CD14-positive monocyte (primary cell): ENCODE data around the gene PERM1. TPM values are rescaled to one million over a fixed set of nuclear protein-coding genes. Genes with fewer than 3 reads are reported as not detected.

Experiments used
- DNase-seq, 3 donors: peaks; one replicate each; pipeline ENCODE4 v3.0.0-alpha.2; 2011 to 2022
- H2AFZ ChIP-seq: 2 replicates; pipeline ENCODE4 v1.6.0; 2012; ENCODE audit warnings: mild to moderate bottlenecking, low read depth, low read length, inconsistent platforms; ENCODE audit not compliant: insufficient read depth, poor library complexity, severe bottlenecking
- H3K27ac ChIP-seq, 2 donors: 1 replicate in 1 of 2; 2 replicates in 1 of 2; pipeline ENCODE4 v1.5.1; 2012 to 2013; ENCODE audit warnings: low read length in 2 of 2, control low read depth in 1 of 2, inconsistent platforms in 1 of 2, low read depth in 1 of 2, mild to moderate bottlenecking in 1 of 2
- H3K27me3 ChIP-seq, 2 donors: one replicate each; pipeline versions ENCODE4 v1.6.0 to v1.6.1; 2011 to 2013; ENCODE audit warnings: low read length in 2 of 2; ENCODE audit not compliant: control insufficient read depth in 2 of 2, insufficient read depth in 2 of 2
- H3K36me3 ChIP-seq, 2 donors: replicated peaks in 1 of 2; 1 replicate in 1 of 2; 2 replicates in 1 of 2; pipeline versions ENCODE4 v1.5.1 to v1.6.1; 2012 to 2013; ENCODE audit warnings: low read length in 2 of 2, control low read depth in 1 of 2, inconsistent platforms in 1 of 2, mild to moderate bottlenecking in 1 of 2; ENCODE audit not compliant: insufficient read depth in 2 of 2, control insufficient read depth in 1 of 2
- H3K4me1 ChIP-seq, 2 donors: 1 replicate in 1 of 2; 2 replicates in 1 of 2; pipeline versions ENCODE4 v1.5.1 to v1.6.1; 2012 to 2013; ENCODE audit warnings: low read length in 2 of 2, control low read depth in 1 of 2, inconsistent platforms in 1 of 2, mild to moderate bottlenecking in 1 of 2, moderate library complexity in 1 of 2; ENCODE audit not compliant: insufficient read depth in 2 of 2, control insufficient read depth in 1 of 2
- H3K4me2 ChIP-seq: replicated peaks from 2 replicates; pipeline ENCODE3; 2012; ENCODE audit warnings: low read length, moderate library complexity, mild to moderate bottlenecking; ENCODE audit not compliant: poor library complexity, severe bottlenecking; ENCODE audit errors: extremely low read depth
- H3K4me3 ChIP-seq, 3 experiments: fragments of 200-600 bp in 1 of 3; sonication (generic) in 1 of 3; replicated peaks in 1 of 3; 1 replicate in 2 of 3; 2 replicates in 1 of 3; pipeline ENCODE4 v1.5.1; 2011 to 2013; ENCODE audit warnings: low read length in 3 of 3, mild to moderate bottlenecking in 3 of 3, control low read depth in 2 of 3, low read depth in 2 of 3, inconsistent platforms in 1 of 3, moderate library complexity in 1 of 3
- H3K79me2 ChIP-seq: 2 replicates; pipeline ENCODE4 v1.6.0; 2012; ENCODE audit warnings: mild to moderate bottlenecking, control low read depth, inconsistent platforms, low read length, moderate library complexity; ENCODE audit not compliant: insufficient read depth
- H3K9ac ChIP-seq: 2 replicates; pipeline ENCODE4 v1.6.0; 2017; ENCODE audit warnings: low read length, mild to moderate bottlenecking; ENCODE audit not compliant: insufficient read depth, poor library complexity, severe bottlenecking
- H3K9me3 ChIP-seq, 2 donors: replicated peaks in 1 of 2; 1 replicate in 1 of 2; 2 replicates in 1 of 2; pipeline versions ENCODE4 v1.5.1 to v1.6.1; 2012 to 2013; ENCODE audit warnings: low read length in 2 of 2, control low read depth in 1 of 2; ENCODE audit not compliant: control insufficient read depth in 1 of 2, insufficient read depth in 1 of 2
- H4K20me1 ChIP-seq: 2 replicates; pipeline ENCODE4 v1.6.0; 2012; ENCODE audit warnings: mild to moderate bottlenecking, low read length, control low read depth, moderate library complexity; ENCODE audit not compliant: insufficient read depth
- H3K27ac Mint-ChIP-seq, 7 donors: one replicate each; pipeline ENCODE4 v1.8.0; 2020; ENCODE audit warnings: mild to moderate bottlenecking in 7 of 7, mixed read lengths in 7 of 7, moderate library complexity in 6 of 7, inconsistent platforms in 2 of 7
- H3K27me3 Mint-ChIP-seq, 3 donors: one replicate each; pipeline ENCODE4 v1.8.0; 2021 to 2022; ENCODE audit warnings: low read depth in 3 of 3, mild to moderate bottlenecking in 3 of 3, mixed read lengths in 3 of 3, moderate library complexity in 3 of 3, inconsistent platforms in 1 of 3
- H3K36me3 Mint-ChIP-seq, 2 donors: one replicate each; pipeline ENCODE4 v1.8.0; 2020; ENCODE audit warnings: mixed read lengths in 2 of 2, inconsistent platforms in 1 of 2, mild to moderate bottlenecking in 1 of 2
- H3K4me1 Mint-ChIP-seq: one replicate; pipeline ENCODE4 v1.8.0; 2020; ENCODE audit warnings: mild to moderate bottlenecking, mixed read lengths
- H3K4me3 Mint-ChIP-seq, 2 donors: one replicate each; pipeline ENCODE4 v1.8.0; 2020; ENCODE audit warnings: mild to moderate bottlenecking in 2 of 2, mixed read lengths in 2 of 2, moderate library complexity in 1 of 2
- H3K9me3 Mint-ChIP-seq, 7 donors: one replicate each; pipeline ENCODE4 v1.8.0; 2020 to 2022; ENCODE audit warnings: mixed read lengths in 7 of 7, mild to moderate bottlenecking in 6 of 7, moderate library complexity in 6 of 7, inconsistent platforms in 2 of 7
- CTCF ChIP-seq: fragments of 200-600 bp; IDR thresholded peaks from one replicate; pipeline ENCODE4 v1.8.0; 2022; ENCODE audit warnings: antibody characterized with exemption, mild to moderate bottlenecking
- WGBS: methylation state at CpG from one replicate; pipeline ENCODE4 v1.1.5; 2013; ENCODE audit warnings: missing lambda C conversion rate; ENCODE audit not compliant: insufficient coverage; 5-methylcytosine and 5-hydroxymethylcytosine counted together
- intact Hi-C, 2 donors: fragments of 100-400 bp; cut with micrococcal nuclease; formaldehyde crosslinking; loops; one replicate each; pipeline versions ENCODE4 v1.15.0 to v1.15.1; 2023
- polyA plus RNA-seq, 3 donors: library from polyadenylated mRNA; depleted of rRNA in 1 of 3; unstranded in 2 of 3; stranded (reverse) in 1 of 3; fragments of 300-500 nt in 2 of 3; fragments of >200 nt in 1 of 3; fragmentation: Illumina TruSeq in 2 of 3; gene quantifications; 1 replicate in 2 of 3; 2 replicates in 1 of 3; pipeline ENCODE4 v1.2.3, GENCODE V29; 2012 to 2021

Gene PERM1
- polyA plus RNA-seq, 3 donors, result not detected

GRCh38 chr1:928825-929661 is 52.9 kb downstream of the PERM1 start:
- no peak for TF ChIP-seq CTCF
- H3K27ac ChIP-seq, result no peak overlapping the region
- peaks cover 5% of the 10 kb centered on the region for H3K4me1 Mint-ChIP-seq
- H4K20me1 ChIP-seq, result no peaks in the 10 kb centered on the region
- no peak overlapping the region for H3K27ac Mint-ChIP-seq
- peaks cover 33 to 72% (median 44%) of the 10 kb centered on the region in 3 donors for H3K27me3 Mint-ChIP-seq
- H3K36me3 ChIP-seq, result no peaks in the 10 kb centered on the region
- peak overlapping the region in 1 of 2 donors; percentile 15 for H3K4me3 Mint-ChIP-seq
- no peaks in the 10 kb centered on the region for H3K79me2 ChIP-seq
- no peak overlapping the region for H3K4me3 ChIP-seq
- H3K9me3 ChIP-seq, result no peaks in the 10 kb centered on the region
- H2AFZ ChIP-seq, result no peak overlapping the region
- no peak overlapping the region for H3K4me2 ChIP-seq
- 88% methylated on average over 24 of the region's 40 CpGs for WGBS
- no peaks in the 10 kb centered on the region for H3K36me3 Mint-ChIP-seq
- peaks cover 0 to 8% (median 0%) of the 10 kb centered on the region in 7 donors for H3K9me3 Mint-ChIP-seq
- intact Hi-C loops, result no loop called here
- peaks cover 11 to 44% of the 10 kb centered on the region in 2 donors for H3K27me3 ChIP-seq
- no peak for DNase-seq
- H3K4me1 ChIP-seq, result peaks cover 0 to 14% of the 10 kb centered on the region in 2 donors
- no peak overlapping the region for H3K9ac ChIP-seq

GRCh38 chr1:927748-928147 is 54.1 kb downstream of the PERM1 start:
- no peak overlapping the region for H3K27ac ChIP-seq
- no peak overlapping the region for H2AFZ ChIP-seq
- H3K9ac ChIP-seq, result no peak overlapping the region
- no peaks in the 10 kb centered on the region for H3K36me3 ChIP-seq
- no peak overlapping the region for H3K27ac Mint-ChIP-seq
- H3K4me3 Mint-ChIP-seq, result no peak overlapping the region
- H3K79me2 ChIP-seq, result no peaks in the 10 kb centered on the region
- H3K36me3 Mint-ChIP-seq, result no peaks in the 10 kb centered on the region
- peaks cover 0 to 10% (median 2%) of the 10 kb centered on the region in 7 donors for H3K9me3 Mint-ChIP-seq
- WGBS, result 92% methylated on average over 6 of the region's 10 CpGs
- peaks cover 12% of the 10 kb centered on the region for H3K4me1 Mint-ChIP-seq
- no peak overlapping the region for H3K4me3 ChIP-seq
- no peak for TF ChIP-seq CTCF
- intact Hi-C loops, result no loop called here
- peaks cover 36 to 72% (median 43%) of the 10 kb centered on the region in 3 donors for H3K27me3 Mint-ChIP-seq
- no peak for DNase-seq
- no peak overlapping the region for H3K4me2 ChIP-seq
- H4K20me1 ChIP-seq, result no peaks in the 10 kb centered on the region
- H3K27me3 ChIP-seq, result peaks cover 15 to 43% of the 10 kb centered on the region in 2 donors
- peaks cover 7 to 26% of the 10 kb centered on the region in 2 donors for H3K4me1 ChIP-seq
- H3K9me3 ChIP-seq, result peaks cover 0 to 7% of the 10 kb centered on the region in 2 donors
